Measurements from ENCODE around the gene ZFYVE19. TPM values are rescaled to one million over a fixed set of nuclear protein-coding genes. Genes with fewer than 3 reads are reported as not detected.

ZFYVE19 gene
- total and polyA plus RNA-seq, 2 donors from 2014 or later: 18.7 to 37.5 TPM

GRCh38 chr15:40762919-40763800 lies 43.7 kb upstream of the ZFYVE19 start:
- H3K4me3 ChIP-seq (ENCODE audit: low read length in 3 of 3): peak overlapping the region; percentile 4 to 64 (median 55)
- no peaks in the 10 kb centered on the region for H3K9me3 ChIP-seq (ENCODE audit: control insufficient read depth in 2 of 3, insufficient read depth in 1 of 3, low read length in 3 of 3)
- H3K4me1 ChIP-seq (ENCODE audit: control insufficient read depth in 2 of 3, insufficient read depth in 2 of 3, low read depth in 1 of 3, low read length in 3 of 3): peaks cover 0 to 12% (median 7%) of the 10 kb centered on the region in 3 donors
- H3K27me3 ChIP-seq (ENCODE audit: control insufficient read depth, insufficient read depth, low read length): no peaks in the 10 kb centered on the region
- peak; percentile 83 to 92 (median 89) for DNase-seq
- TF ChIP-seq CTCF (IDR thresholded peaks at IDR 0.05; ENCODE audit: borderline replicate concordance, extremely low read depth, insufficient read depth): no peak
- H3K36me3 ChIP-seq (ENCODE audit: control insufficient read depth in 2 of 3, insufficient read depth in 3 of 3, low read length in 3 of 3): no peaks in the 10 kb centered on the region
- no peak for FAIRE-seq
- intact Hi-C loops (cut with DNase I): no loop called here
- H3K9ac ChIP-seq (ENCODE audit: low read length in 3 of 3): peak overlapping the region in 1 of 3 donors; percentile 51
- peak overlapping the region; percentile 56 to 86 for H3K27ac ChIP-seq (ENCODE audit: low read depth in 2 of 2, low read length in 2 of 2)

DNA sequence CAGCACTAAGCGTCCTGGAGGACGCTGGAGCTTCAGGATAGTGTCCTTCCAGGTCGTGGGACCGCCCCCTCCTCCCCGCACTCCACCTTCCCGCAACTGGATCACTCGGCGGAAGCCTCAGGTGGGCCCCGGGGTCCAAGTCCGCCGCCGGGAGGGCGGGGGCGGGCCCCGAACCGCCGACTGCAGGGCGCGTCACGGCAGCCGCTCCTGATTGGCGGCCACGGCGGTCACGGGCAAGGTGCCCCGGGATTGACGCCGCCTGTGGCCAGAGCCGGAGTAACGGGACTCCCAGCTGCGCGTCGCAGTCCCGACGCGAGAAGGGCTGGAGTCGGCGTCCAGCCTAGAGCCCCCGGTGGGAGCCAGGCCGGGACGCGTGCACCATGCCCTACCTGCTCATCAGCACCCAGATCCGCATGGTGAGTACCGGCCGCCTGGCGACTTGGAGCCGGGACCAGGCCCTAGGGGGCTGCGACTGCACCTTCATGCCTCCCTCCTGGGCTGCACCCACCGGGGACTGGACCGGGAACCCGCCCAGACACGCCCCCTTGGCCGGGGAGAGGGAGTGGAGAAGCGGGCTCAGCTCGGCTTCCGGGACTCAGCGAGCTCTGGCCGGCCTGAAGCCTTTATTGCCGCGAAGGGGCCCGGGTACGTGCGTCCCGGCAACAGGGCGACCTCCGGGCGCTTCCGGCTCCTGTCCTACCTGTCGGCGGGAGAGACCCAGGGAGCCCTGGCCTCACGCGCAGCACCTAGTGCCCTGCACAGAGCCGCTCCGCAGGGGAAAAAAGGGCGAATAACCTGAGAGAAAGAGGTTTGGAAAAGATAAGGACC lies 42.9 kb upstream of the ZFYVE19 start, which contains the start of gene GCHFR:
TSS of gene GCHFR (plus strand) at position 268 of the 828 bp plus-strand sequence. CDS start at position 381, 113 bp downstream.
- Histone ChIP-seq H3K4me1 (ENCODE audit: control insufficient read depth in 2 of 3, insufficient read depth in 2 of 3, low read depth in 1 of 3, low read length in 3 of 3) (peaks cover 0 to 15% (median 7%) of the 10 kb centered on the region in 3 donors), H3K27ac (ENCODE audit: low read depth in 2 of 2, low read length in 2 of 2) (peak within 1 kb of the TSS; percentile 56 to 86), H3K36me3 (ENCODE audit: control insufficient read depth in 2 of 3, insufficient read depth in 3 of 3, low read length in 3 of 3) (no peaks in the 10 kb centered on the region), H3K9ac (ENCODE audit: low read length in 3 of 3) (peak within 1 kb of the TSS in 2 of 3 donors; percentile 51 to 65), H3K9me3 (ENCODE audit: control insufficient read depth in 2 of 3, insufficient read depth in 1 of 3, low read length in 3 of 3) (no peaks in the 10 kb centered on the region), H3K4me3 (ENCODE audit: low read length in 3 of 3) (peak within 1 kb of the TSS; percentile 44 to 74 (median 55)), H3K27me3 (ENCODE audit: control insufficient read depth, insufficient read depth, low read length) (no peaks in the 10 kb centered on the region)
- intact Hi-C loops (cut with DNase I): no loop called here
- TF ChIP-seq CTCF (IDR thresholded peaks at IDR 0.05; ENCODE audit: borderline replicate concordance, extremely low read depth, insufficient read depth): no peak
- DNase-seq: peak; percentile 85 to 94 (median 89)
- no peak for FAIRE-seq

GRCh38 chr15:40764629-40765103 lies 42.2 kb upstream of the ZFYVE19 start:
- Histone ChIP-seq H3K9ac (ENCODE audit: low read length in 3 of 3) (peak overlapping the region in 2 of 3 donors; percentile 42 to 65), H3K4me1 (ENCODE audit: control insufficient read depth in 2 of 3, insufficient read depth in 2 of 3, low read depth in 1 of 3, low read length in 3 of 3) (peaks cover 0 to 15% (median 7%) of the 10 kb centered on the region in 3 donors), H3K9me3 (ENCODE audit: control insufficient read depth in 2 of 3, insufficient read depth in 1 of 3, low read length in 3 of 3) (no peaks in the 10 kb centered on the region), H3K36me3 (ENCODE audit: control insufficient read depth in 2 of 3, insufficient read depth in 3 of 3, low read length in 3 of 3) (no peaks in the 10 kb centered on the region), H3K27me3 (ENCODE audit: control insufficient read depth, insufficient read depth, low read length) (no peaks in the 10 kb centered on the region), H3K4me3 (ENCODE audit: low read length in 3 of 3) (peak overlapping the region; percentile 28 to 74 (median 55)), H3K27ac (ENCODE audit: low read depth in 2 of 2, low read length in 2 of 2) (peak overlapping the region; percentile 56 to 86)
- DNase-seq: peak in 1 of 5 donors; percentile 42
- no peak for TF ChIP-seq CTCF (IDR thresholded peaks at IDR 0.05; ENCODE audit: borderline replicate concordance, extremely low read depth, insufficient read depth)
- intact Hi-C loops (cut with DNase I): no loop called here
- no peak for FAIRE-seq

Measured in kidney (tissue), 14 donors.